Astrocyte of the spinal cord (primary cell): ENCODE results near the gene MITF.

ENCODE experiments used
- DNase-seq: peaks from one replicate; pipeline ENCODE4 v3.0.0; 2011; ENCODE audit warnings: low read depth, low spot score
- H3K4me3 ChIP-seq: 2 replicates; pipeline ENCODE4 v1.5.1; 2011; ENCODE audit warnings: low read depth, mild to moderate bottlenecking, low read length, moderate library complexity
- CTCF ChIP-seq: IDR thresholded peaks from 2 replicates; pipeline ENCODE4 v1.5.1; 2012; ENCODE audit warnings: low read depth, mild to moderate bottlenecking, low read length, inconsistent platforms
- in situ Hi-C: cut with HindIII; loops from 2 replicates; pipeline ENCODE4 v1.10.0; 2017; ENCODE audit warnings: low sequenced_read_pairs

The MITF gene

GRCh38 chr3:69983546-69984265 is 244.4 kb downstream of the MITF start:
- no peak for DNase-seq
- TF ChIP-seq CTCF, result no peak
- in situ Hi-C loops, result no loop called here
- H3K4me3 ChIP-seq, result no peak overlapping the region

- in situ Hi-C loops, result no loop called here
Measured at GRCh38 chr3:69985266-69985665, 246.0 kb downstream of the MITF start.

DNA sequence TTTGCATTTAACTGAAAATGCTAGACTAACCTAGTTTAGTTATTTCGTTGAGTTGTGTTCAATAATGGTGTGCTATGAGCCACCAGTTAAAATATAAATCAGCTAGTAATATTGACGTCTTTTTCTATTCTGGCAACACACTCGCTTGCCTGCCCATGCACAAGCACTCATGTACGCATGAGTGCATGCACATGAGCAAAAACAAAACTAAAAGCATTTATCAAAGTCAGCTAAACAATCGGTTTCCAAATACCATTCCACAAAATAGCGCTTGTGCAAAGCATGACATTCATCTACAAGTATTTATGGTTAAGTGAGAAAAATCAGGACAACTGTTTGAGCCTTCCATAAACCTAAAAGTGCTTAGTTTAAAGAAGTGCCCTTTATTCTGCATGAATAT is 247.2 kb downstream of the MITF start:
- TF ChIP-seq CTCF, result no peak
- in situ Hi-C loops, result no loop called here
- H3K4me3 ChIP-seq, result no peak overlapping the region
- no peak for DNase-seq

More at GRCh38 chr3:69985266-69985665, 246.0 kb downstream of the MITF start:
- DNase-seq, result no peak
- H3K4me3 ChIP-seq, result no peak overlapping the region
- TF ChIP-seq CTCF, result no peak

DNA sequence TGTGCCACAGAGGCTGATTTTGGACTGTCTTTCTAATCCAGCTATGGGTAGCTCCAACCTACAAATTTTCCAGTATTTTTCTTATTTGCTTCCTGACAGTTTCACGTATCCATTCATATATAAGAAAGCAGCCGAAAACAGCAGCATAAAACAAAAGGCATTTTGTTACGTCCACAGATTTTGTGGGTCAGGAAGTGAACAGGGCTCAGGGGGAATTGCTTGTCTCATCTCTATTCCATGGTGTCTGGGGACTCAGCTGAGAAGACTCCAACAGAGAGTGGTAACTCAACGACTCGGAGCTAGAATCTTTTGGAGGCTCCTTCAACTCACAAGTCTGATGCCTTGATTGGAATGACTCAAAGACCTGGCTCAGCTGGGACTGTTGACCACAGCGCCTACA is 248.6 kb downstream of the MITF start:
- in situ Hi-C loops, result no loop called here
- TF ChIP-seq CTCF, result no peak
- DNase-seq, result no peak
- no peak overlapping the region for H3K4me3 ChIP-seq

GRCh38 chr3:69993757-69994156 is 254.5 kb downstream of the MITF start:
- in situ Hi-C loops, result no loop called here

GRCh38 chr3:69994919-69995318 is 255.7 kb downstream of the MITF start:
- TF ChIP-seq CTCF, result no peak
- in situ Hi-C loops, result no loop called here
- DNase-seq, result no peak
- no peak overlapping the region for H3K4me3 ChIP-seq

More at GRCh38 chr3:69993757-69994156, 254.5 kb downstream of the MITF start:
- H3K4me3 ChIP-seq, result no peak overlapping the region
- DNase-seq, result no peak
- no peak for TF ChIP-seq CTCF
